ENCODE measurements around the gene PCDHGC3. TPM values are rescaled to one million over a fixed set of nuclear protein-coding genes. Genes with fewer than 3 reads are reported as not detected.

Gene PCDHGC3
- total and polyA plus RNA-seq, 2 of the 4 experiments (the other 2 are of a cell fraction), result 21.1 to 72.1 TPM

DNA sequence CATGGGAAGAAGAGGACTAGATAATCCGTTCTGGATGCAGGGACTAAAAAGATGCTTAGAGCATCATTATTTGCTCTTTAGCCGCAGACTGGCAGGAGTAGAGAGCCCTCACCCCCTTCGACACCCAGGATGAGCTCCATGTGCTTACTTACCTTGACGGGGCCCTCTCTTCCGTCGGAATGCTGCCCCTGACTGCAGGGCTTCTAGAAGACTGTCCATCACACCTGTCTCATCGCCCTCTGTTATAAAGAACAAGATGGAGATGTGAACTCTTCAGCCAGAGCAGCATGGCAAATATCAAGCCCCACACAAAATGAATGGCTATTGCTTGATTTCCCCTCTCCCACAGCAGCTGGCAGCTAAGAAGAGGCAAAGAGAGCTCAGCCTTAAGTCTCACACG, 48.2 kb downstream of the PCDHGC3 start:
- POLR2A ChIA-PET (ENCODE audit: unreplicated experiment), result no interaction called here

More for the DNA sequence above, 48.2 kb downstream of the PCDHGC3 start:
- H4K91ac ChIP-seq (ENCODE audit: insufficient read depth, low read depth, low read length), result peak overlapping the region; percentile 23; the same call in 1 of the 2 replicates
- H3K14ac ChIP-seq (replicated peaks; ENCODE audit: low read depth, low read length), result peak overlapping the region; percentile 10; the same call in 1 of the 2 replicates
- H3K27ac ChIP-seq (ENCODE audit: insufficient read depth, low read length), result peak overlapping the region; percentile 19; the same call in 1 of the 2 replicates
- H3K56ac ChIP-seq (ENCODE audit: extremely low read depth, insufficient read depth, low read length), result no peak overlapping the region
- H2AK5ac ChIP-seq (ENCODE audit: low read depth, low read length), result peak overlapping the region; percentile 53; the same call in 1 of the 2 replicates
- no peak overlapping the region for H3K9ac ChIP-seq (ENCODE audit: low read depth, low read length)
- H4K8ac ChIP-seq (ENCODE audit: low read depth in 2 of 2, low read length in 2 of 2), result peak overlapping the region in 1 of 2 experiments; percentile 47; a peak in 1 of 4 replicates
- H3K4me3 ChIP-seq (ENCODE audit: insufficient read depth, low read depth, low read length), result no peak overlapping the region
- no TSS peak for BruUV-seq (replicated peaks)
- H4K5ac ChIP-seq (ENCODE audit: low read depth, low read length), result 0 out of 2 replicates have a peak overlapping the region, but pooled peaks have one; percentile 19
- H2BK120ac ChIP-seq (ENCODE audit: low read depth, low read length), result peak overlapping the region; percentile 17
- H2AK9ac ChIP-seq (replicated peaks; ENCODE audit: low read depth, low read length, poor library complexity), result no peak overlapping the region
- no peaks in the 10 kb centered on the region for H4K20me1 ChIP-seq (ENCODE audit: insufficient read depth, low read length)
- no peak overlapping the region; the same call in 1 of the 2 replicates for H3K18ac ChIP-seq (ENCODE audit: low read depth, low read length)
- H2AFZ ChIP-seq (replicated peaks; ENCODE audit: low read length, poor library complexity), result no peak overlapping the region
- H2BK20ac ChIP-seq (ENCODE audit: low read depth, low read length), result peak overlapping the region; percentile 18; the same call in 1 of the 2 replicates
- TF ChIP-seq, protein P1, sequence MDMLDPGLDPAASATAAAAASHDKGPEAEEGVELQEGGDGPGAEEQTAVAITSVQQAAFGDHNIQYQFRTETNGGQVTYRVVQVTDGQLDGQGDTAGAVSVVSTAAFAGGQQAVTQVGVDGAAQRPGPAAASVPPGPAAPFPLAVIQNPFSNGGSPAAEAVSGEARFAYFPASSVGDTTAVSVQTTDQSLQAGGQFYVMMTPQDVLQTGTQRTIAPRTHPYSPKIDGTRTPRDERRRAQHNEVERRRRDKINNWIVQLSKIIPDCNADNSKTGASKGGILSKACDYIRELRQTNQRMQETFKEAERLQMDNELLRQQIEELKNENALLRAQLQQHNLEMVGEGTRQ (IDR thresholded peaks at IDR 0.05; ENCODE audit: low read depth, low read length), result no peak
- TF ChIP-seq RCOR1 (IDR thresholded peaks at IDR 0.05; ENCODE audit: insufficient replicate concordance, low read length) (no peak), MAFK (IDR thresholded peaks at IDR 0.05; ENCODE audit: low read depth, low read length) (no peak), RAD21 (IDR thresholded peaks at IDR 0.05; ENCODE audit: low read length) (no peak), MXI1 (IDR thresholded peaks at IDR 0.05; ENCODE audit: borderline replicate concordance, low read depth, low read length) (no peak), BHLHE40 (IDR thresholded peaks at IDR 0.05; ENCODE audit: low read depth, low read length) (no peak), NFE2L2 (IDR thresholded peaks at IDR 0.05; ENCODE audit: low read depth, low read length) (no peak), CHD1 (IDR thresholded peaks at IDR 0.05; ENCODE audit: low read depth, low read length) (no peak), MAZ (IDR thresholded peaks at IDR 0.05; ENCODE audit: borderline replicate concordance, low read depth, low read length) (no peak), POLR2A (IDR thresholded peaks at IDR 0.05; ENCODE audit: low read depth, low read length) (no peak), FOS (IDR thresholded peaks at IDR 0.05; ENCODE audit: low read depth, low read length) (no peak), CEBPB (IDR thresholded peaks at IDR 0.05; ENCODE audit: low read depth, low read length) (no peak), SMC3 (IDR thresholded peaks at IDR 0.05; ENCODE audit: low read depth, low read length) (no peak)
- TF ChIP-seq, protein P2, sequence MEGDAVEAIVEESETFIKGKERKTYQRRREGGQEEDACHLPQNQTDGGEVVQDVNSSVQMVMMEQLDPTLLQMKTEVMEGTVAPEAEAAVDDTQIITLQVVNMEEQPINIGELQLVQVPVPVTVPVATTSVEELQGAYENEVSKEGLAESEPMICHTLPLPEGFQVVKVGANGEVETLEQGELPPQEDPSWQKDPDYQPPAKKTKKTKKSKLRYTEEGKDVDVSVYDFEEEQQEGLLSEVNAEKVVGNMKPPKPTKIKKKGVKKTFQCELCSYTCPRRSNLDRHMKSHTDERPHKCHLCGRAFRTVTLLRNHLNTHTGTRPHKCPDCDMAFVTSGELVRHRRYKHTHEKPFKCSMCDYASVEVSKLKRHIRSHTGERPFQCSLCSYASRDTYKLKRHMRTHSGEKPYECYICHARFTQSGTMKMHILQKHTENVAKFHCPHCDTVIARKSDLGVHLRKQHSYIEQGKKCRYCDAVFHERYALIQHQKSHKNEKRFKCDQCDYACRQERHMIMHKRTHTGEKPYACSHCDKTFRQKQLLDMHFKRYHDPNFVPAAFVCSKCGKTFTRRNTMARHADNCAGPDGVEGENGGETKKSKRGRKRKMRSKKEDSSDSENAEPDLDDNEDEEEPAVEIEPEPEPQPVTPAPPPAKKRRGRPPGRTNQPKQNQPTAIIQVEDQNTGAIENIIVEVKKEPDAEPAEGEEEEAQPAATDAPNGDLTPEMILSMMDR (conservative IDR thresholded peaks at IDR 0.05; ENCODE audit: low read depth, low read length), result no peak
- in situ Hi-C loops (cut with MboI; ENCODE audit: low sequenced_read_pairs) (loop anchor here (5.0 kb wide), 1 partner anchor 47 kb away; the partner anchor contains the start of gene PCDHGC3), intact Hi-C loops (cut with micrococcal nuclease) (loop anchor here (1.0 to 2.0 kb wide), 5 partner anchors 33 to 111 kb away; partner anchors contain the start of genes PCDHGA12, PCDHGB7 and PCDHGC3), dilution Hi-C loops (cut with HindIII; ENCODE audit: low sequenced_read_pairs, unreplicated experiment) (no loop called here)
- WGBS, 2 experiments (ENCODE audit: extremely low coverage in 2 of 2, insufficient read length in 1 of 2), result no CpG with 5 or more reads among the region's 8 CpGs
- H2BK15ac ChIP-seq (ENCODE audit: low read depth, low read length), result peak overlapping the region; percentile 9; the same call in 1 of the 3 replicates
- H3K9me3 ChIP-seq (ENCODE audit: control insufficient read depth, insufficient read depth, low read length), result no peaks in the 10 kb centered on the region
- ATAC-seq (ENCODE audit: low read depth) (no peak), DNase-seq (no peak)
- H3K9me1 ChIP-seq (ENCODE audit: insufficient read depth, low read length), result peaks cover 14% of the 10 kb centered on the region
- no peak overlapping the region for H3K23ac ChIP-seq (ENCODE audit: low read depth, low read length)
- H2BK5ac ChIP-seq (ENCODE audit: low read depth, low read length, poor library complexity, severe bottlenecking), result no peak overlapping the region
- peaks cover 3 to 29% of the 10 kb centered on the region in 2 experiments; a peak in 3 of 4 replicates for H3K79me1 ChIP-seq (ENCODE audit: low read depth in 1 of 2, low read length in 2 of 2)
- peak overlapping the region; percentile 49 for H3K4ac ChIP-seq (ENCODE audit: low read depth, low read length)
- CTCF ChIA-PET, result interaction anchor here (0.6 to 3.8 kb wide), 16 partner anchors 10 to 204 kb away, joined by 3 to 24 read pairs (median 5); partner anchors contain the start of genes PCDHGA10, PCDHGA11, PCDHGB7 and PCDHGC5
- H3K4me1 ChIP-seq (ENCODE audit: control insufficient read depth, insufficient read depth, low read length), result peaks cover 32% of the 10 kb centered on the region
- H3K36me3 ChIP-seq (ENCODE audit: control insufficient read depth, insufficient read depth, low read length), result no peaks in the 10 kb centered on the region; the same call in none of the 2 replicates
- no peak overlapping the region; the same call in 1 of the 2 replicates for H3K4me2 ChIP-seq (ENCODE audit: low read depth, low read length)
- no peaks in the 10 kb centered on the region for H3K27me3 ChIP-seq (ENCODE audit: control insufficient read depth, insufficient read depth, low read length)

Measured in IMR-90 (cell line).